Measurements from ENCODE around the gene SETD5.
A peak's percentile ranks its signal among the peaks of the same experiment; 100 is the strongest.

SETD5 gene

GRCh38 chr3:9373465-9373864 is 23.9 kb upstream of the SETD5 start:
- FAIRE-seq (no peak), DNase-seq (ENCODE audit: insufficient read length) (no peak)
- TF ChIP-seq TAF1 (IDR thresholded peaks at IDR 0.05; ENCODE audit: borderline replicate concordance, low read depth, low read length) = no peak
- TF ChIP-seq POLR2A (IDR thresholded peaks at IDR 0.05; ENCODE audit: low read depth, low read length) = no peak
- no peak for TF ChIP-seq POLR2AphosphoS5 (IDR thresholded peaks at IDR 0.05; ENCODE audit: low read depth, low read length)

- no peak for DNase-seq (ENCODE audit: insufficient read length)
- no peak for FAIRE-seq
- TF ChIP-seq POLR2A (IDR thresholded peaks at IDR 0.05; ENCODE audit: low read depth, low read length) = no peak
- no peak for TF ChIP-seq TAF1 (IDR thresholded peaks at IDR 0.05; ENCODE audit: borderline replicate concordance, low read depth, low read length)
- TF ChIP-seq POLR2AphosphoS5 (IDR thresholded peaks at IDR 0.05; ENCODE audit: low read depth, low read length) = no peak
These were observed 19.4 kb upstream of the SETD5 start for GRCh38 chr3:9377981-9378380.

GRCh38 chr3:9379327-9379726 is 18.1 kb upstream of the SETD5 start:
- no peak for FAIRE-seq
- no peak for TF ChIP-seq POLR2A (IDR thresholded peaks at IDR 0.05; ENCODE audit: low read depth, low read length)
- no peak for TF ChIP-seq TAF1 (IDR thresholded peaks at IDR 0.05; ENCODE audit: borderline replicate concordance, low read depth, low read length)
- no peak for TF ChIP-seq POLR2AphosphoS5 (IDR thresholded peaks at IDR 0.05; ENCODE audit: low read depth, low read length)
- DNase-seq (ENCODE audit: insufficient read length) = no peak

- no peak for TF ChIP-seq TAF1 (IDR thresholded peaks at IDR 0.05; ENCODE audit: borderline replicate concordance, low read depth, low read length)
- TF ChIP-seq POLR2A (IDR thresholded peaks at IDR 0.05; ENCODE audit: low read depth, low read length) = no peak
- TF ChIP-seq POLR2AphosphoS5 (IDR thresholded peaks at IDR 0.05; ENCODE audit: low read depth, low read length) = no peak
- FAIRE-seq (no peak), DNase-seq (ENCODE audit: insufficient read length) (no peak)
These were observed 17.4 kb upstream of the SETD5 start for GRCh38 chr3:9380014-9380413.

GRCh38 chr3:9384141-9384828 is 13.1 kb upstream of the SETD5 start:
- TF ChIP-seq TAF1 (IDR thresholded peaks at IDR 0.05; ENCODE audit: borderline replicate concordance, low read depth, low read length) (no peak), POLR2AphosphoS5 (IDR thresholded peaks at IDR 0.05; ENCODE audit: low read depth, low read length) (peak; percentile 58; the same call in 1 of the 2 replicates), POLR2A (IDR thresholded peaks at IDR 0.05; ENCODE audit: low read depth, low read length) (0 out of 2 replicates have a peak, but pooled peaks have one; percentile 14)
- FAIRE-seq (no peak), DNase-seq (ENCODE audit: insufficient read length) (no peak)

- TF ChIP-seq POLR2A (IDR thresholded peaks at IDR 0.05; ENCODE audit: low read depth, low read length) = 0 out of 2 replicates have a peak, but pooled peaks have one; percentile 10
- no peak for TF ChIP-seq POLR2AphosphoS5 (IDR thresholded peaks at IDR 0.05; ENCODE audit: low read depth, low read length)
- DNase-seq (ENCODE audit: insufficient read length) (no peak), FAIRE-seq (no peak)
These were observed 12.0 kb upstream of the SETD5 start for GRCh38 chr3:9385187-9386077.

GRCh38 chr3:9386078-9386459 is 11.3 kb upstream of the SETD5 start:
- DNase-seq (ENCODE audit: insufficient read length) = no peak
- TF ChIP-seq POLR2AphosphoS5 (IDR thresholded peaks at IDR 0.05; ENCODE audit: low read depth, low read length) = no peak
- TF ChIP-seq POLR2A (IDR thresholded peaks at IDR 0.05; ENCODE audit: low read depth, low read length) = no peak
- TF ChIP-seq TAF1 (IDR thresholded peaks at IDR 0.05; ENCODE audit: borderline replicate concordance, low read depth, low read length) = no peak
- FAIRE-seq = no peak

- no peak for DNase-seq (ENCODE audit: insufficient read length)
- no peak for FAIRE-seq
- TF ChIP-seq POLR2AphosphoS5 (IDR thresholded peaks at IDR 0.05; ENCODE audit: low read depth, low read length) = no peak; the same call in none of the 2 replicates
- no peak; the same call in 1 of the 2 replicates for TF ChIP-seq POLR2A (IDR thresholded peaks at IDR 0.05; ENCODE audit: low read depth, low read length)
- no peak for TF ChIP-seq TAF1 (IDR thresholded peaks at IDR 0.05; ENCODE audit: borderline replicate concordance, low read depth, low read length)
These were observed 10.7 kb upstream of the SETD5 start for GRCh38 chr3:9386501-9387321.

- FAIRE-seq = no peak
- TF ChIP-seq POLR2A (IDR thresholded peaks at IDR 0.05; ENCODE audit: low read depth, low read length) = peak; percentile 32
- TF ChIP-seq TAF1 (IDR thresholded peaks at IDR 0.05; ENCODE audit: borderline replicate concordance, low read depth, low read length) = no peak
- peak; percentile 26; the same call in 1 of the 2 replicates for TF ChIP-seq POLR2AphosphoS5 (IDR thresholded peaks at IDR 0.05; ENCODE audit: low read depth, low read length)
These were observed 10.1 kb upstream of the SETD5 start for GRCh38 chr3:9387322-9387655.

GRCh38 chr3:9388142-9388541 is 9.3 kb upstream of the SETD5 start:
- DNase-seq (ENCODE audit: insufficient read length) (no peak), FAIRE-seq (no peak)
- TF ChIP-seq POLR2AphosphoS5 (IDR thresholded peaks at IDR 0.05; ENCODE audit: low read depth, low read length) (peak; percentile 37; the same call in 1 of the 2 replicates), TAF1 (IDR thresholded peaks at IDR 0.05; ENCODE audit: borderline replicate concordance, low read depth, low read length) (no peak)

More at GRCh38 chr3:9387322-9387655, 10.1 kb upstream of the SETD5 start:
- no peak for DNase-seq (ENCODE audit: insufficient read length)

Measured in GM12892 (cell line).